GM18519 (cell line): ENCODE results near the gene HTR3B.
A peak's percentile ranks its signal among the peaks of the same experiment; 100 is the strongest.
"Not testable (repeated sequence)": the region's sequence is repeated elsewhere in the genome, so short reads cannot be mapped to it uniquely, and the experiment has no call there.

ENCODE experiments used
- ATAC-seq: cut with Tn5 transposase; IDR thresholded peaks from one replicate; pipeline ENCODE4 v1.9.1; 2021; ENCODE audit warnings: mild to moderate bottlenecking, moderate library complexity; ENCODE audit not compliant: unreplicated experiment, low FRiP score

HTR3B gene

GRCh38 chr11:113881856-113882255 is 22.7 kb upstream of the HTR3B start:
- ATAC-seq = no peak

GRCh38 chr11:113884361-113884836 is 20.2 kb upstream of the HTR3B start:
- no peak for ATAC-seq

GRCh38 chr11:113885897-113886296 is 18.7 kb upstream of the HTR3B start:
- ATAC-seq = no peak

- no peak for ATAC-seq
These were observed 15.7 kb upstream of the HTR3B start for GRCh38 chr11:113888848-113889247.

GRCh38 chr11:113894421-113894996 is 10.1 kb upstream of the HTR3B start:
- ATAC-seq = no peak

- ATAC-seq = no peak
These were observed 9.0 kb upstream of the HTR3B start for GRCh38 chr11:113895367-113896155.

- ATAC-seq = peak; percentile 46
These were observed 8.3 kb upstream of the HTR3B start for GRCh38 chr11:113896156-113896879.

GRCh38 chr11:113901141-113901540 is 3.5 kb upstream of the HTR3B start:
- ATAC-seq = no peak

GRCh38 chr11:113906038-113906437 is 1.4 kb downstream of the HTR3B start:
- ATAC-seq = no peak

- ATAC-seq = no peak
These were observed 1.9 kb downstream of the HTR3B start for GRCh38 chr11:113906516-113906915.

GRCh38 chr11:113907152-113907551 is 2.6 kb downstream of the HTR3B start:
- ATAC-seq = no peak

GRCh38 chr11:113907681-113908080 is 3.1 kb downstream of the HTR3B start:
- no peak for ATAC-seq

GRCh38 chr11:113908098-113908497 is 3.5 kb downstream of the HTR3B start:
- no peak for ATAC-seq

GRCh38 chr11:113911491-113911890 is 6.9 kb downstream of the HTR3B start:
- ATAC-seq = not testable (repeated sequence)

- no peak for ATAC-seq
These were observed 19.0 kb downstream of the HTR3B start for GRCh38 chr11:113923572-113923971.

- ATAC-seq = no peak
These were observed 21.9 kb downstream of the HTR3B start for GRCh38 chr11:113926273-113927197.

- ATAC-seq = no peak
These were observed 23.7 kb downstream of the HTR3B start for GRCh38 chr11:113928311-113928710.

GRCh38 chr11:113932788-113933187 is 28.2 kb downstream of the HTR3B start:
- ATAC-seq = no peak

GRCh38 chr11:113934193-113934592 is 29.6 kb downstream of the HTR3B start:
- not testable (repeated sequence) for ATAC-seq

- ATAC-seq = no peak
These were observed 30.2 kb downstream of the HTR3B start for GRCh38 chr11:113934761-113935160.
